ENCODE data around the gene DENND6B.

Gene DENND6B

DNA sequence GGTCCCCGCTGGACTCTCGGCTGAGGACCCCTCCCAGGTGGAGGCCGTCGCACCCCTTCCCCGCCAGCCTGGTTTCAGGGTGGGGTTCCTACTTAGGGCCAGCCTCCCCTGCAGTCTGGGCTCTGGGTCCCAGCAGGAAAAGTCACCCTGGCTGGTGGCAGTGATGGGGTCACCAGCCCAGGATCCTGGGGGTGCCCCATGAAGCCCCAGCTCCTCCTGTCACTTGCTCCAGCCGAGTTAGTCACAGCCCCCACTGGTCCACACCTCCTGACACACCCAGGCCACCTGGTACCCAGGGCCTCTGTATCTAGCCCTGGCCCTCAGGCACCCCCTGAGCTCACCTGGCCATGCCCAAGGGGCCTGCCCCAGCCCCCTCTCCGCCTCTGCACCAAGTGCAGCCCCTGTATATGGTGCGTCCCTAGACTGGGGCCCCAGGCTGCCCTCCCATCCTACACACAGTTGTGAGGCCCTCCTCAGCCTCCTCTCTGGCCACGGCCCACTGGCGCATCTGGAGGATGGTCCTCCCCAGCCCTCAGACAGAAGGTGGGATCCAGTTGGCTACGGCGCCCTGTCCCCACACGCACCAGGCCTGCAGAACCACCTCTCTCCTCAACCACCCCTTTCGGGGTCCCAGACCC is 26.1 kb downstream of the DENND6B start:
- DNase-seq = no peak

DNA sequence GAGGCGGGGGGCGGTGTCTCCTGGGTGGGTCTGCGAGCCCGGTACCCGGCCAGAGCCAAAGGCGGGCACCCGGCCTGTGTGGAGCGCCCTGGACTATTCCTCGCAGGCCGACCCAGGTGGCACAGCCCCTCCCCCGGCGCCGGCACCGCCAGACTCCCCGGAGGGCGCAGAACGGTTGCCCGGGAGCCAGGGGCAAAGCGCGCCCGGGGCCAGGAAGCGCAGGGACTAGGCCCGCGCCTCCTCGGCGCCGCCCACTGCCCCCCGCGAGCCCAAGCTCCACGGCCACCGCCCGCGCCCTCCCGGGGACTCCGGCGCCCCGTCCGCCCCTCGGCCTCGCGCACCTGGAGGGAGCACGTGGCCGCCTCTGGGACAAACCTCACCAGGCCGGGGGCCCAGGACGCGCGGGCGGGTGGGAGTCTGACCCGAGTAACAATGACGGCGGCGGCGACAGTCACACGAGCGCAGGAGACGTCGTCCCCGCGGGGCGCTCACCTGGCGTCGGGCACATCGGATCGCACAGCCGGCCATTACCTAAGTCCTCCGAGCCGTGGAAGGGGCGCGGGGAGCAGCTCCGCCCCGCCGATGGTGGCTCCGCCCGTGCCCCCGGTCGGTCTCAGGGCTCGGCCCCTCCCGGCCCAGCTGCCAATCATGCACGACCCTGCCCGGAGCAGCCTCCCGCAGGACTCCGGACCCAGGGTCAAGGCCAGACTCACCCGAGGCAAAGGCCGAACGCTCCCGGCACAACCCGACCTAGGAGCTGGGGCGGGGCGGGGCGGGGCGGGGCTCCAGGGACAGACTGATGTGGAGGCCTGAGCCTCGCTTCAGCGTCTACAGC is 26.8 kb downstream of the DENND6B start:
- DNase-seq = no peak

DNA sequence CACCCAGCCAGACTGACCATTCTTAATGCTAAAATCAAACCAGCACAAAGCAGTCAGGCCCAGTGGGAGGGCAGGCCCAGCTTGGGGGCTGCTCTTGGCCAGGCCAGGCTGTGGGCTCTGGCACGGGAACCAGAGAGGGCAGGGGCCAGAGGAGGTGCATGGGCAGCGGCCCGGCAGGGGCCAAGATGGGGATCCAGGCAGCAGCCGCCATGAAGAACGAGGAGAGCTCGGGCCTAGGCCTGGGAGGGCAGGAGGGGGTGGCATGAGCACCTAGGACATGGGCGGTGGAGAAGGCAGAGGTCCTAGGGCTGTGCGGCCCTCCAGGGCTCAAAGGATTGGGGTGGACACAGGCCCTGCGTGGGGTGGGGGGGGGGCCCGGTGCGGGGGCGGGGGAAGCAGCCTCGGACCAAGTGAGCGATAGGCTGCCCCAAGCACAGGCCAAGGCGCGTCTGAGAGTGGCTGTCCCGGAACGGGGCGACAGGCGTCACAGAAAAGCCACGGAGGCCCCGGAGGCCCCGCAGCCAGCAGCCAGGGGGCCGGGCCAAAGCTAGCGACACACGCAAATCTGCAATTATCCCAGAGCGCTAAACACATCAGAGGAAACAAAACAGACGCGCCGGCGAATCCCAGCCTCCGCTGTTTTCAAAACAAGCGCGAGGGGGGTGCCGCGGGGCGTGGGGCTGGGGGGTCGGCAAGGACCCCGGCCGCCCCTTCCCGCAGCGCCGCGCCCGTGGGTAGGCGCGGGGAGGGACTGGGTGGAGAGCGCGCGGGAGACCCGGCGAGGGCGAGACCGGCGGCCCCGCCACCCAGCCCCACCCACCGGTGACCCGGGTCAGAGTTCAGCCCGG is 27.7 kb downstream of the DENND6B start:
- no peak for DNase-seq

DNA sequence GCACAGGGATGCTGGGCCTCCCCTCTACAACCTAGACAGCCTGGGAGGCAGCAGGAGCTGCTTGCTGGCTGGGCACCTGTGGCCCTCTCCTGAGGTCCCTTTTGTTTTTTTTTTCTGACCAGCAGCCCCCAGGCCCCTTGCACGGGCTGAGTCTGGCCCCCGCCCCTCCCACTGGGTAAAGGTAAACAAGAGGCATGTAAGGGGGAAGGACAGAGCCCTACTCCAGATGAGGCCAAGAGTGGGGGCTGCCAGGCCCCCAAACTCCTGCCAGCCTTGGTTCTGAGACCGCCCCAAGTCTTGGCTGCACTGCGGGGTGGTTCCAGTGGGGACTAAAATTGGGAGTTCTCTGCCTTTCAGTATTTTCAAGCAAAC is 28.6 kb downstream of the DENND6B start:
- no peak for DNase-seq

GRCh38 chr22:50297510-50298265 is 29.1 kb downstream of the DENND6B start:
- DNase-seq = no peak

GRCh38 chr22:50296658-50297490 is 29.9 kb downstream of the DENND6B start:
- no peak for DNase-seq

- DNase-seq = no peak
These were observed 32.5 kb downstream of the DENND6B start for GRCh38 chr22:50294319-50294656.

DNA sequence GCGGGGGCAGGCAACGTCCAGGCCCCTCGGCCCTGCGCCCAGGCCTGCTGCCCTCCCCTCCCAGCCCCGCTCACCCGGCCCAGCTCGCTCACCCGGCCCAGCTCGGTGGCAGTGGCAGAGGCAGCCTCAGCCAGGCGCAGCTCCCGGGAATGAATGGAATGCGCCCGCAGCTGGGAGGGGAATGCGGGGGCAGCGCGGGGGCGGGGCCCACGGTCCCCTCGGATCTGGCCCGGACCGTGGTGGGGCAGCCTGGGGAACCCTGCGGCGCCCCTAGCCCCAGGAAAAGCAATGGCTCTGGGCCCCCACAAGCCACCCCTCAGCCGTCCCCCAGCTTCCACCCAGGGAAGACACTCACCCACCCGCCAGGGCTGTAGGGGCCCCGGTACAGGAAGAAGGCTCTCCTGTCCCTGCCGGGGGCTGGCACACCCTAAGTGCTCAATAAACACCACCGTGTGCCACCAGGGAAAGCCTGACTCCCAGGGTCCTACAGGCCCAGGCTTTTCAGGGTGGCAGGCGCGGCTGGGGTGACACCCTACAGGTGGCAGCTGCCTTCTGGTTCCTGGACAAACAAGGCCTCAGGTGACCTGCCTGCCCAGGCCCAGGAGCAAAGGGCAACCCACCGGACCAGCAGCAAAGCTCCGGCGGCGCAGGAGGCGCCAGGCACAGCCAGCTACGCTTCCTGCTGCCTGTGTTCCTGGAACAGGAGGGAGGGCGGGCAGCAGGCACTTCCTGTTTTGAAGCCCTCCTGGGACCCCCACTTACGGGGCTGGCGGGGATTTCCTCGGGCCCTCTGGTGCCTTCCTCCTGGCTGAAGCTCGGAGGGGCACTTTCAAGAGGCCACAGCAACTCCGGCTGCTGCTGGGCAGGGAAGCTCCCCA is 33.1 kb downstream of the DENND6B start:
- no peak for DNase-seq

DNA sequence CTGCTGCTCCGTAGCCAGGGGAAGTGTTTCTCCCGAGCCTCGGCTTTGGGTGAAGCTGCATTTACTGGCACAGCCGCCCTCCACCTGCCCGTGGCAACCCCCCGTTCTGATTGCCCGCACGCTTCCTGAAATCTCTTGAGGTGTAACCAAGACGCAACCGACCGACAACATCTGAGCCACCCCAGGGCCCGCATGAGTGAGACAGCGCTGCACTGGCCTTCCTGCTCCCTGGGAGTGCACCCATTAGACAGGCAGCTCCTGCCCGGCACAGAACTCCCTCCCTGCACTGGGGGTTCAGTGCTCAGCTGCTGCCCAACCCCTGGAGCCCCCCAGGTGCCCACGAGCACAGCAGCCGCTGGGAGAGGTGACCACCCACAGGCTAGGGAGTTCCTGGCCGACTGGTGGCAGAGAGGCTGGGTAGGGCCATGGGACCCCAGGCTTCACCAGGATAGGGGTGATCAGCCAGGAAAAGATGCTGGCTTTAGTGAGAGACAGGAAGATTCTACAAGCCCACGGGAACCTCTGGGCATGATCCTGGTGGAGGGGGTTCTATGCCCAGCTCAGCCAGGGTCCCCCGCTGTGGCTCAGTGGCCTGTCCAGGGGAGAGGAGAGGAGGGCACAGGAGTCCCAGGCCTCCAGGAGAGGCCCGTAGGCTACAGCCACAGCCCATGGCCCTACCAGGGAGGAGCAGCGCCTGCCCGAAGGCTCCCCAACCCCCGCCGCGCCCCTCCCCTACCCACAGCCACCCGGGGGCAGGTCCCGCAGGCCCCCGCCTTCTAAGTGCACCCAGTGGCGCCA is 34.0 kb downstream of the DENND6B start:
- no peak for DNase-seq

- no peak for DNase-seq
These were observed 36.7 kb downstream of the DENND6B start for GRCh38 chr22:50289942-50290630.

DNA sequence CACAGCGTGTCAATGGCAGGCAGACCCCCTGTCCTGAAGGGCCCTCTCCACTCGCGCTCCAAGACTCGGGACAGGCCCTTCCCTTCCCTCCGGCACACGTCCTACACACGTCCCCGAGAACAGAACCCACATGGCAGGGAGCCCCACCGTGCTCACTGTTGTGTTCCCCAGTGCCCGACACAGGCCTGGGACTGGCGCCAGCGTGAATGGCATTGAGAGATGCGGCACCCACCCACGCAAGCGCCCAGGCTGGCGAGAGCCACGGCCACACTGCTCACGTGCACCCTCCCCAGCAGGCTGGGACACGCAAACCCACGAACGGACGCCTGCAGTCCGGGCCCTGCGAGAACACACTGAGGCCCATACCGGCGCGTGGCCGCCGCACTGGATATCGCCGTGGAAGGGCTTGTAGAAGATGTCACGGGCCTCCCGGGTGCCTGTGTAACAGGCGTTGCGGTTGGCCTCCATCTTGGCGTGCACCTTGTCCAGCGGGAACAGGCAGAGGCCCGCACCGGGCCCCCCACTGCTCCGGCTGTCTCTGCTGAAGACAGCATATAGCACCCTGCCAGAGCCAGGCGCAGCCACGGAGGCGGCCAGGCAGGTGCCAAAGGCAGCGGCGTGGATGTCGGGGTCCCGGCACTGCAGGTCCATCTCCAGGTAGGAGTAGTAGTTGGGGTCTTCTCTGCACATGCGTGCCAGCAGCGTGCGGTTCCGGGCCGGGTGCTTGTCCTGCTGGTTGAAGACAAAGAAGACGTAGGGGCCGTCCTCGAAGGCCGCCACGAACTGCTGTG is 37.5 kb downstream of the DENND6B start:
- no peak for DNase-seq

GRCh38 chr22:50287731-50288130 is 39.1 kb downstream of the DENND6B start:
- no peak for DNase-seq

DNA sequence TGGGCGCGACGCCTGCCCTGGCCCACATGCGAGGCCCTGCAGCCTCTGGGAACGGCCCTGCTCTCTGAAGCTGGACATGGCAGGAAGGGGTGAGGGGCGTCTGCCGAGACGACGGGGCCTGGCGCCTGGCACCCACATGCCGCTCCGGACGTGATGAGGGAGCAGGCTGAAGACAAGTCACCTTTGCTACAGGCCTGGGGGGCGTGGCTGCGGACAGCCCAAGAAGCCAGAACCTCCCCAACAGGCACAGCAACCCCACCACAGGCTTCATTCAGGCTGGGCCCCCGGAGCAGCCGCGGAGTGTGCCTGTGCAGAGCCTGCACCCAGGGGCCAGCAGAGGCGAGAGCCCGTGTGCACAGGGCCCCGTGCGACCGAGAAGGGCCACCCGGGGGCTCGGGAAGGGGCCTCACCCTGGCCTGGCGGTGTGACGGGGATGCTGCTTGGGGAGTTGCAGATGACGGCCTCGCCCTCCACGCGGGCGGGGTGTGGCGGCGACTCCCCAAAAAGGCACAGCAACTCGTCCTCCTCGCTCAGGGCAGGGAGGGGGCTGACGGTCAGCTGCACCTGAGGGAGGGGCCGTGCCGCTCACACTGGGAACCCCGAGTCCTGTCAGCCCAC is 40.0 kb downstream of the DENND6B start:
- no peak for DNase-seq

GRCh38 chr22:50286275-50286674 is 40.5 kb downstream of the DENND6B start:
- DNase-seq = no peak

- no peak for DNase-seq
These were observed 41.1 kb downstream of the DENND6B start for GRCh38 chr22:50285568-50286229.

DNA sequence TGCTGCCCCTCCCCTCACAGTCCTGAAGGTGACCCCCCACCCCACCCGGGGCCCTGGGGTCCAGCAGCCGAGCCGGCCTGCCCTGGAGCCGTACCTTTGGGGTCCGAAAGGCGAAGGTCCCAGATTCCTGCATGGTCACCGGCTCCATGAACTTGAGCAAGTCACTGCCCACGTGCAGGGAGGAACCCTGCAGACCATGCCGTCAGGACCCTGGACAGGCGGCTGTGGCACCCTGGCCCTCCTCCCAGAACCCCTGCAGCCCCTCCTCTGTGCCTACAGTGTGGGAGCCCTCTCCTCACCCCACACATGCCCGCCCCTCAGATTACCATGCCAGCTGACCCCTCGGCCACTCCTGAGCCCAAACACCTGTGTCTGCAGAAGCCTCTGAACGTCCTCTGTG is 42.3 kb downstream of the DENND6B start:
- no peak for DNase-seq

GRCh38 chr22:50283821-50284220 is 43.0 kb downstream of the DENND6B start:
- no peak for DNase-seq
